SK-N-SH treated with all-trans-retinoic acid at 6 μM for 48 hours (cell line): ENCODE results near the gene ROCK2.

Experiments used
- ARNTL ChIP-seq: fragments of 450-650 bp; formaldehyde crosslinking; IDR thresholded peaks from 2 replicates; pipeline ENCODE4 v1.5.0; 2020; ENCODE audit warnings: low read depth, mild to moderate bottlenecking, moderate library complexity, borderline replicate concordance
- BACH2 ChIP-seq: fragments of 250-450 bp; sonication (Bioruptor Pico); IDR thresholded peaks from 2 replicates; pipeline ENCODE4 v1.9.0; 2021; ENCODE audit warnings: mild to moderate bottlenecking, borderline replicate concordance
- CREB5 ChIP-seq: fragments of 250-450 bp; sonication (Bioruptor Pico); IDR thresholded peaks from 2 replicates; pipeline ENCODE4 v1.5.1; 2020; ENCODE audit warnings: low read depth, mild to moderate bottlenecking, moderate library complexity
- ESRRG ChIP-seq: fragments of 250-450 bp; sonication (Bioruptor Pico); IDR thresholded peaks from 2 replicates; pipeline ENCODE4 v1.6.1; 2021; ENCODE audit warnings: mild to moderate bottlenecking
- GLIS3 ChIP-seq: fragments of 250-450 bp; sonication (Bioruptor Pico); IDR thresholded peaks from 2 replicates; pipeline ENCODE4 v1.5.0; 2020; ENCODE audit warnings: mild to moderate bottlenecking, moderate library complexity
- ISL1 ChIP-seq: fragments of 250-450 bp; sonication (Bioruptor Pico); IDR thresholded peaks from 2 replicates; pipeline ENCODE4 v2.1.2; 2022; ENCODE audit warnings: mild to moderate bottlenecking, moderate library complexity
- PATZ1 ChIP-seq: fragments of 250-450 bp; sonication (Bioruptor Pico); IDR thresholded peaks from 2 replicates; pipeline ENCODE4 v1.8.0; 2020; ENCODE audit warnings: mild to moderate bottlenecking, moderate library complexity, borderline replicate concordance
- PPARA ChIP-seq: fragments of 250-450 bp; sonication (Bioruptor Pico); IDR thresholded peaks from 2 replicates; pipeline ENCODE4 v1.5.0; 2020; ENCODE audit warnings: mild to moderate bottlenecking, borderline replicate concordance
- RARB ChIP-seq: fragments of 250-450 bp; sonication (Bioruptor Pico); IDR thresholded peaks from 2 replicates; pipeline ENCODE4 v1.8.0; 2021; ENCODE audit warnings: mild to moderate bottlenecking, moderate library complexity
- ZC3H10 ChIP-seq: fragments of 250-450 bp; sonication (Bioruptor Pico); IDR thresholded peaks from 2 replicates; pipeline ENCODE4 v1.5.1; 2021; ENCODE audit warnings: mild to moderate bottlenecking, moderate library complexity
- ZFP3 ChIP-seq: fragments of 250-450 bp; sonication (Bioruptor Pico); IDR thresholded peaks from 2 replicates; pipeline ENCODE4 v1.5.0; 2020; ENCODE audit warnings: mild to moderate bottlenecking, moderate library complexity
- ZFP30 ChIP-seq: fragments of 450-650 bp; formaldehyde crosslinking; IDR thresholded peaks from 2 replicates; pipeline ENCODE4 v1.5.0; 2022; ENCODE audit warnings: mild to moderate bottlenecking, moderate library complexity
- ZNF565 ChIP-seq: fragments of 450-650 bp; formaldehyde crosslinking; conservative IDR thresholded peaks from 2 replicates; pipeline ENCODE4 v1.5.0; 2020; ENCODE audit warnings: low read depth, mild to moderate bottlenecking, moderate library complexity
- ZNF70 ChIP-seq: fragments of 450-650 bp; formaldehyde crosslinking; IDR thresholded peaks from 2 replicates; pipeline ENCODE4 v1.5.0; 2020; ENCODE audit warnings: mild to moderate bottlenecking, moderate library complexity

GRCh38 chr2:11145350-11145749, 199.1 kb downstream of the ROCK2 start:
- TF ChIP-seq RARB (CRISPR knock-in tag), result no peak
- no peak for TF ChIP-seq ZFP30 (CRISPR knock-in tag)
- TF ChIP-seq PPARA (CRISPR knock-in tag), result no peak
- no peak for TF ChIP-seq ARNTL
- no peak for TF ChIP-seq BACH2 (CRISPR knock-in tag)
- no peak for TF ChIP-seq ZNF70 (CRISPR knock-in tag)
- TF ChIP-seq ZFP3 (CRISPR knock-in tag), result no peak
- no peak for TF ChIP-seq ESRRG (CRISPR knock-in tag)
- no peak for TF ChIP-seq ZC3H10 (CRISPR knock-in tag)
- no peak for TF ChIP-seq GLIS3 (CRISPR knock-in tag)
- TF ChIP-seq CREB5, result no peak
- no peak for TF ChIP-seq ZNF565 (CRISPR knock-in tag)
- no peak for TF ChIP-seq PATZ1 (CRISPR knock-in tag)
- no peak for TF ChIP-seq ISL1 (CRISPR knock-in tag)
